Measurements from ENCODE around the gene TAF1A. TPM values are rescaled to one million over a fixed set of nuclear protein-coding genes. Genes with fewer than 3 reads are reported as not detected.

Gene TAF1A
- total RNA-seq, 1 donor from 2014 or later, result 8.8 TPM

DNA sequence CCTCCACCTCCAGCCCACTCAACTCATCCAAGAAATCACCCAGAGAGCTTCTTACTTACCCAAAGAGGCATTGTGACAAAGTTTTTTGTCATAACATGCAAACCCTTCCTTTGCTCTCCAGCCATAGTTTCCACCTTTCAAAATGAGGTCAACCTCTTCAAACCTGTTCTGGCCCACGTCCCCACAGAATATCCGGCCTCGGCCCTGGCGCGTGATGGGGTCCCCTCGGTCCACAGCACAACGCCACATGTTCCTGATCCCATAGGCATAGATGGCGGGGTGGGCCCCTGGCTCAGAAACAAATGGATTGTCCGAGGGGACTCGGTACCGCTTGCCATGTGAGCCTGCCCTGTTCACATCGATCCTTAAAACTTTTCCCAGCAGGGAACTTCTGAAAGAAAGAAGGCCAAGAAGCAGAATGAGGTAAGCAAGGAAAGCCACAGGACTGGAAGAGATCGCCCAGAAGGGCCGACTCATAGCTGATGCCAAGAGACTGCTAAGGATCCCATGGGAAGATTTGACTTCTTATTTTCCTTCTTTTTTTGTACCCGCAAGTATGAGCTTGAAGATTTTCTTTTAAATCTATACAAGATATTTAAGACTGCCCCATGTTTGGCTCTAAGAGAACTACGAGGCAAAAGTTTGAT lies 49.7 kb downstream of the TAF1A start:
- intact Hi-C loops (cut with DNase I), result no loop called here
- no peak overlapping the region for H3K4me3 ChIP-seq
- TF ChIP-seq, protein P1, sequence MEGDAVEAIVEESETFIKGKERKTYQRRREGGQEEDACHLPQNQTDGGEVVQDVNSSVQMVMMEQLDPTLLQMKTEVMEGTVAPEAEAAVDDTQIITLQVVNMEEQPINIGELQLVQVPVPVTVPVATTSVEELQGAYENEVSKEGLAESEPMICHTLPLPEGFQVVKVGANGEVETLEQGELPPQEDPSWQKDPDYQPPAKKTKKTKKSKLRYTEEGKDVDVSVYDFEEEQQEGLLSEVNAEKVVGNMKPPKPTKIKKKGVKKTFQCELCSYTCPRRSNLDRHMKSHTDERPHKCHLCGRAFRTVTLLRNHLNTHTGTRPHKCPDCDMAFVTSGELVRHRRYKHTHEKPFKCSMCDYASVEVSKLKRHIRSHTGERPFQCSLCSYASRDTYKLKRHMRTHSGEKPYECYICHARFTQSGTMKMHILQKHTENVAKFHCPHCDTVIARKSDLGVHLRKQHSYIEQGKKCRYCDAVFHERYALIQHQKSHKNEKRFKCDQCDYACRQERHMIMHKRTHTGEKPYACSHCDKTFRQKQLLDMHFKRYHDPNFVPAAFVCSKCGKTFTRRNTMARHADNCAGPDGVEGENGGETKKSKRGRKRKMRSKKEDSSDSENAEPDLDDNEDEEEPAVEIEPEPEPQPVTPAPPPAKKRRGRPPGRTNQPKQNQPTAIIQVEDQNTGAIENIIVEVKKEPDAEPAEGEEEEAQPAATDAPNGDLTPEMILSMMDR (IDR thresholded peaks at IDR 0.05), result no peak
- H3K27ac ChIP-seq, result no peak overlapping the region
- DNase-seq (ENCODE audit: low spot score in 2 of 2), result no peak
- H3K9me3 ChIP-seq, result no peaks in the 10 kb centered on the region
- H3K4me1 ChIP-seq, result no peaks in the 10 kb centered on the region
- H3K36me3 ChIP-seq, result no peaks in the 10 kb centered on the region
- no peaks in the 10 kb centered on the region for H3K27me3 ChIP-seq

DNA sequence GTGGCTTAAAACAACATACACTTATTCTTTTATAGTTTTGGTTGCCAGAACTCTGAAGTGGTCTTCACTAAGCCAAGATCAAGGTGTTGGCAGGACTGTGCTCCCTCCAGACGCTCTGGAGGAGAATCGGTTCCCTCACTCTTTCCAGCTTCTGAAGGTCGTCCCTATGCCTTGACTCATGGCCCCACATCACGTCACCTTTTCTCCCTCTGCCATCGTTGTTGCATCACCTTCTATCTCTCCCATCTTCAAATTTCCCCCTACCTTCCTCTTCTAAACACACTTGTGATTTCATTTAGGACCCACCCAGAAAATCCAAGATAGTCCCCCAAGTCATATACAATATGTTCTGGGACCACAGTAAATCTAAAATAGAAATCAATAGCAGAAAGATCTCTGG lies 54.3 kb downstream of the TAF1A start:
- intact Hi-C loops (cut with DNase I), result no loop called here
- TF ChIP-seq, protein P1 (IDR thresholded peaks at IDR 0.05), result no peak
- H3K4me1 ChIP-seq, result no peaks in the 10 kb centered on the region
- H3K27ac ChIP-seq, result no peak overlapping the region
- H3K9me3 ChIP-seq, result no peaks in the 10 kb centered on the region
- H3K27me3 ChIP-seq, result no peaks in the 10 kb centered on the region
- no peak for DNase-seq (ENCODE audit: low spot score in 2 of 2)
- H3K36me3 ChIP-seq, result no peaks in the 10 kb centered on the region
- no peak overlapping the region for H3K4me3 ChIP-seq

DNA sequence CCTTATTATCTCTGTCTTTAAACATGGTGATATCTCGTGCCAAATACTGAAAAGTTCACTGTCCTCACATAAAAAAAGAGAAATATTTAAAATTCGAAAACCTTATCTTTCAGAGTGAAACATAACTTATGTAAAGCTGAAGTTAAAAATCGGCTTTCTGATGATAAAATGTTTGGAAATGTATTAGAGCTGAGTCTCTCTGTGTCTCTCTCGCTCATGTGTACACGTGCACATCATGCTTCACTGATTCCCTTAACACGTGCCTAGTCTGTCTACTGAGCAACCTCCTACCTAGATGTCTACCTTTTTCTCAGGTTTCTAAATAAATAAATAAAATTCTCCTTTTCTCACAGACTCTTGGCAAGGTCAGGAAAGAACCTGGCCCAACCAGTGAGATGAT lies 58.9 kb downstream of the TAF1A start:
- H3K27me3 ChIP-seq, result no peaks in the 10 kb centered on the region
- H3K9me3 ChIP-seq, result no peaks in the 10 kb centered on the region
- intact Hi-C loops (cut with DNase I), result no loop called here
- no peaks in the 10 kb centered on the region for H3K4me1 ChIP-seq
- TF ChIP-seq, protein P1 (IDR thresholded peaks at IDR 0.05), result no peak
- H3K27ac ChIP-seq, result no peak overlapping the region
- no peak for DNase-seq (ENCODE audit: low spot score in 2 of 2)
- no peaks in the 10 kb centered on the region for H3K36me3 ChIP-seq
- H3K4me3 ChIP-seq, result no peak overlapping the region

DNA sequence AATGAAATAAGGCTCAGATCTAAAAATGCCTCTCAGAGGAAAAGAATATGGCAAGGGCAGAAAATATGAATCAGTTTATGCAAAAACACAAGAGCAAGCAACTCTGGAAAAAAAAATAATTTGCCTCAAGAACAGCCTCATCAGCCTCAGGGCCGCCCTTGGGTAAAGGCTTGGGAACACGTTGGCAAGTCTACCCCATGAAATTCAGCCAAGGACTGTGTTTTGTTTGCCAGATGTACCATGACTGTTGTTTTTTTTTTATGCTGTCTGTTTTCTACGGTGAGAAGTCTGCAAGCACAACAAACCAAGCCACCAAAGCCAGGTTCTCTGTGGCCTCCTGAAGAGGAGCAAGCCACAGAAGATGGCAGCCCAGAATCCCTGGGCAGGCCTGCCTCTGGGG lies 59.8 kb downstream of the TAF1A start:
- no peak overlapping the region for H3K4me3 ChIP-seq
- H3K9me3 ChIP-seq, result no peaks in the 10 kb centered on the region
- no peak for DNase-seq (ENCODE audit: low spot score in 2 of 2)
- no peaks in the 10 kb centered on the region for H3K27me3 ChIP-seq
- TF ChIP-seq, protein P1 (IDR thresholded peaks at IDR 0.05), result no peak
- H3K4me1 ChIP-seq, result no peaks in the 10 kb centered on the region
- intact Hi-C loops (cut with DNase I), result no loop called here
- no peak overlapping the region for H3K27ac ChIP-seq
- no peaks in the 10 kb centered on the region for H3K36me3 ChIP-seq

DNA sequence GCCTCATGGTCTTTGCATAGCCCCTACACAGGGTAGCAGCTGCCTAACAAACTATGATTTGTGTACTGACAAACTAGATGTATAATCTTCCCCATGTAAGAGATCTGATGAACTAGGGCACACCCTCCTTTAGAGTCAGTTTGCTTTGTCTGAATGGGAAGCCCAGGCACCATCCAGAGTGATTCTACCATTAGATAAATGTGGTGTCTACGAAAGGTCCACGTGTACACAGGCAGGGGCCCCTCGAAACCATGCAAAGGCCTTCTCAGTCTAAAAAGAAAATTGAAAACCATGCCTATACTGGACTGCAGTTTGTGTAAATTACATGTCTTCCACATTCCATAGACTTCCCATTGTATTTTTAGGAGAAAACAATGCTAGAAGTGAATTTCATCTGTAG lies 60.6 kb downstream of the TAF1A start:
- Histone ChIP-seq H3K4me3 (no peak overlapping the region), H3K4me1 (no peaks in the 10 kb centered on the region), H3K36me3 (no peaks in the 10 kb centered on the region), H3K9me3 (no peaks in the 10 kb centered on the region), H3K27me3 (no peaks in the 10 kb centered on the region), H3K27ac (no peak overlapping the region)
- no peak for DNase-seq (ENCODE audit: low spot score in 2 of 2)
- TF ChIP-seq, protein P1 (IDR thresholded peaks at IDR 0.05), result no peak
- intact Hi-C loops (cut with DNase I), result no loop called here

DNA sequence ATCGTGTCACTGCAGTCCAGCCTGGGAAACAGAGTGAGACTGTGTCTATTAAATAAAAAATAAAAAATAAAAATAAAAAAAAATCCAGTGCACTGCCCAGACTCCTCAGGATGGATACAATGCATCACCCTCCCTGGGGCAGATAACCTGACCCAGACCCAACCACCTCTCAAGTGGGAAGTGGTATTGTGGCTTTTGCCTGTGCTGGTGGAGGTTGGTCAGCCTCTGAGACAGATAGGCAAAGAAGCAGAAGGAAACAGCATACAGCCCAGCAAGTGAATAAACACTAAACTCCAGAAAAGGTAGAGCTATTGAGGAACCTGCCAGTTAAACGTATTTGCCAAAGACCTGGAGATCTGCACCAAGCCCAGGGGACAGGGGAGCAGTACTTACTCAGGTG lies 63.8 kb downstream of the TAF1A start:
- no peaks in the 10 kb centered on the region for H3K36me3 ChIP-seq
- no peak overlapping the region for H3K4me3 ChIP-seq
- intact Hi-C loops (cut with DNase I), result no loop called here
- H3K27me3 ChIP-seq, result no peaks in the 10 kb centered on the region
- H3K4me1 ChIP-seq, result no peaks in the 10 kb centered on the region
- H3K9me3 ChIP-seq, result no peaks in the 10 kb centered on the region
- TF ChIP-seq, protein P1 (IDR thresholded peaks at IDR 0.05), result no peak
- no peak overlapping the region for H3K27ac ChIP-seq
- no peak for DNase-seq (ENCODE audit: low spot score in 2 of 2)

All from ascending aorta (tissue), 2 donors.